ENCODE measurements around the gene SYT9.

The SYT9 gene

DNA sequence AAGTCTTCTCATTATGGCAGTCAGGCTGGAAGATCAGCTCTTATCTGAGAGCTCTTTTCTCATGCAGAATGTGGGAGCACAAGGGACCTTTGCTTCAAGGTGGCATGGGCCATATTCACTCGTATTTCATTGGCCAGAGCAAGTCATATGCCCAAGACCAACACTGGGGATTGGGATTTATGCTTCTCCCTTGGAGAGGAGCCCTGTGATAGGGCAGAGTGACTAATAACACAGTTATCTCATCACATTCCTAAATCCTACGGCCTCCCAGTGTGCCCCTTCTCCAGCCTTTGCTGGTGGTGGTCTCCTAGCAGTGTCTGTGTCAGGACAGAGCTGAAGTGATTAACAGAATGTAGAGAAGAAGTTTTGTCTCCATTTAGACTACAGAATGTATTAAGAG, 48.6 kb downstream of the SYT9 start:
- no peak for DNase-seq (ENCODE audit: low read depth)
- H3K4me3 ChIP-seq (ENCODE audit: low read depth, low read length): no peak overlapping the region
- TF ChIP-seq MYC (IDR thresholded peaks at IDR 0.05; ENCODE audit: low read depth, low read length): no peak
- TF ChIP-seq, protein P1, sequence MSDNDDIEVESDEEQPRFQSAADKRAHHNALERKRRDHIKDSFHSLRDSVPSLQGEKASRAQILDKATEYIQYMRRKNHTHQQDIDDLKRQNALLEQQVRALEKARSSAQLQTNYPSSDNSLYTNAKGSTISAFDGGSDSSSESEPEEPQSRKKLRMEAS (IDR thresholded peaks at IDR 0.05; ENCODE audit: low read depth, low read length): no peak
- TF ChIP-seq POLR2A (IDR thresholded peaks at IDR 0.05; ENCODE audit: extremely low read depth, insufficient read length): no peak
- TF ChIP-seq, protein P2, sequence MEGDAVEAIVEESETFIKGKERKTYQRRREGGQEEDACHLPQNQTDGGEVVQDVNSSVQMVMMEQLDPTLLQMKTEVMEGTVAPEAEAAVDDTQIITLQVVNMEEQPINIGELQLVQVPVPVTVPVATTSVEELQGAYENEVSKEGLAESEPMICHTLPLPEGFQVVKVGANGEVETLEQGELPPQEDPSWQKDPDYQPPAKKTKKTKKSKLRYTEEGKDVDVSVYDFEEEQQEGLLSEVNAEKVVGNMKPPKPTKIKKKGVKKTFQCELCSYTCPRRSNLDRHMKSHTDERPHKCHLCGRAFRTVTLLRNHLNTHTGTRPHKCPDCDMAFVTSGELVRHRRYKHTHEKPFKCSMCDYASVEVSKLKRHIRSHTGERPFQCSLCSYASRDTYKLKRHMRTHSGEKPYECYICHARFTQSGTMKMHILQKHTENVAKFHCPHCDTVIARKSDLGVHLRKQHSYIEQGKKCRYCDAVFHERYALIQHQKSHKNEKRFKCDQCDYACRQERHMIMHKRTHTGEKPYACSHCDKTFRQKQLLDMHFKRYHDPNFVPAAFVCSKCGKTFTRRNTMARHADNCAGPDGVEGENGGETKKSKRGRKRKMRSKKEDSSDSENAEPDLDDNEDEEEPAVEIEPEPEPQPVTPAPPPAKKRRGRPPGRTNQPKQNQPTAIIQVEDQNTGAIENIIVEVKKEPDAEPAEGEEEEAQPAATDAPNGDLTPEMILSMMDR (IDR thresholded peaks at IDR 0.05; ENCODE audit: low read depth, low read length): no peak

DNA sequence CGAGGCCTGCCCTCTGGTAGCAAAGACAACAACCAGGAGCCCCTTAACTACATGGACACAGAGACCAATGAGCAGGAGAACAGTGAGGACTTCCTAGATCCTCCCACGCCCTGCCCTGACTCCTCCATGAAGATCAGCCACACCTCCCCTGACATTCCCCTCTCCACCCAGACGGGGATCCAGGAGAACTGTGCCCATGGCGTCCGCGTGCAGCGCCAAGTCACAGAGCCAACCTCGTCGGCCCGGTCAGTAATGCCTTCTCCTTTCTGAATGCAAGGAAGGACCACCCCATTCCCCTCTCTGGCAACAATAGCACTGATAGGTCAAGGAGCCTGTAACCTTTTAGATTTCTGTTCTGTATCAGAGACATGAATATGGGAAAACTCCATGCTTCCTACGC, 51.4 kb downstream of the SYT9 start:
- TF ChIP-seq, protein P1 (IDR thresholded peaks at IDR 0.05; ENCODE audit: low read depth, low read length): no peak
- TF ChIP-seq MYC (IDR thresholded peaks at IDR 0.05; ENCODE audit: low read depth, low read length) (no peak), POLR2A (IDR thresholded peaks at IDR 0.05; ENCODE audit: extremely low read depth, insufficient read length) (no peak)
- TF ChIP-seq, protein P2 (IDR thresholded peaks at IDR 0.05; ENCODE audit: low read depth, low read length): no peak
- no peak overlapping the region for H3K4me3 ChIP-seq (ENCODE audit: low read depth, low read length)
- no peak for DNase-seq (ENCODE audit: low read depth)

DNA sequence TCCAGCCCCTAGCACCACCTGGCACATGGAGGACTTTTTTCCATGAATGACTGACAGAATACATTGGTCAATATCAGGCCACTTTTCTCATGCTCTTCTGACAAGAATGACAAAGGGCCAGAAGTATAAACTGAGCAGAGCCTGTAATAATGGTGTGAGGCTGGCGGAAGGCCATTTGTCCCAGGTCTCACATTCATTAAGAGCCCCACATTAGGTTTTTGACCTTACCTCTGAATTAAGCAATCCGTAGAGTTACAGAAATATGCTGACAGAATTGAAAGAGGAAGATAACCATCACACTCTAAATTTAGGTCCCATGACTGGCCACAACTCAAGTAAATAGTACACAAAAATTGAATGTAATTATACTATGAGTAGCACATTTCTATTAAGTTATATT, 55.2 kb downstream of the SYT9 start:
- no peak overlapping the region for H3K4me3 ChIP-seq (ENCODE audit: low read depth, low read length)
- TF ChIP-seq, protein P2 (IDR thresholded peaks at IDR 0.05; ENCODE audit: low read depth, low read length): no peak
- TF ChIP-seq POLR2A (IDR thresholded peaks at IDR 0.05; ENCODE audit: extremely low read depth, insufficient read length): no peak
- TF ChIP-seq, protein P1 (IDR thresholded peaks at IDR 0.05; ENCODE audit: low read depth, low read length): no peak
- no peak for TF ChIP-seq MYC (IDR thresholded peaks at IDR 0.05; ENCODE audit: low read depth, low read length)
- no peak for DNase-seq (ENCODE audit: low read depth)

DNA sequence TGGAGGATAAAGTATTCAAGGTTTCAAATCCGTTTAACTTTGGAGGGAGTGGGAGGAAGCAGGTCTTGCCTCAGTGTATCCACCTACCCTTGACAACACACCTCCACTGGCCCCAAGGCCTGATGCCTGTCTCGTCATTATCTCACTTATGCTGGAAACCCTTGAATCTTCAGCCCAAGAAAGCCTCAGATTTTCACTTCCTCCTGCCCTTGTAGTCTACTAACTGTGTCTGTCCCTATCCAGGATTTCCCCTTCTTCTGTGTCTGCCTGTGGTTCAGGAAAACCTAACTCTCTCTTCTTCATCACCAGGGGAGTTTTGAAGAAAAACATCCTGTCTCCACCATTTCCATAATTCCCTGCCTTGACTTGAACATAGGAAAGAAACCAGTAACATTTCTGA, 56.1 kb downstream of the SYT9 start:
- DNase-seq (ENCODE audit: low read depth): no peak
- H3K4me3 ChIP-seq (ENCODE audit: low read depth, low read length): no peak overlapping the region

DNA sequence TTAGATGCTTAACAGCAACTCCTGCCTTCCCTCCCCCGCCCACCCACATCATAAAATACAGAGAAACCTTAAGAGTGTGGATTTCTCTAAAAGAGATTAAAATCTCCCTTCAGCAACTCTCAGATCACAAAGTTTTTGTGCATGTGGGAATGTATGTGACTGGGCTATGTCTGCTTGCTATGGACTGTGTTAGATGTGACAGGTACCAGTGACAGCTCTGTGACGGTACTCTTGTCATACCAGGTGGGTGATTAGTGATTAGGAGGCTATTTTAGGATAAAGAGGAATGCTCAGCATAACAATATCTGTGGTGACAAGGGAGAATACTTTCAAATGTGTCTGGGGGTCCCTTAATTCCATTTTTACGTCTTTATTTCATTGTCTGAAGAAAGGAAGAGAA, 60.2 kb downstream of the SYT9 start:
- no peak for DNase-seq (ENCODE audit: low read depth)
- H3K4me3 ChIP-seq (ENCODE audit: low read depth, low read length): no peak overlapping the region
- TF ChIP-seq POLR2A (IDR thresholded peaks at IDR 0.05; ENCODE audit: extremely low read depth, insufficient read length) (no peak), MYC (IDR thresholded peaks at IDR 0.05; ENCODE audit: low read depth, low read length) (no peak)
- TF ChIP-seq, protein P1 (IDR thresholded peaks at IDR 0.05; ENCODE audit: low read depth, low read length): no peak
- TF ChIP-seq, protein P2 (IDR thresholded peaks at IDR 0.05; ENCODE audit: low read depth, low read length): no peak

More for the DNA sequence above, 56.1 kb downstream of the SYT9 start:
- TF ChIP-seq, protein P1 (IDR thresholded peaks at IDR 0.05; ENCODE audit: low read depth, low read length): no peak
- no peak for TF ChIP-seq POLR2A (IDR thresholded peaks at IDR 0.05; ENCODE audit: extremely low read depth, insufficient read length)
- TF ChIP-seq MYC (IDR thresholded peaks at IDR 0.05; ENCODE audit: low read depth, low read length): no peak
- TF ChIP-seq, protein P2 (IDR thresholded peaks at IDR 0.05; ENCODE audit: low read depth, low read length): no peak
